Osteocyte (in vitro differentiated cells): ENCODE measurements around the gene CISD3. TPM values are rescaled to one million over a fixed set of nuclear protein-coding genes. Genes with fewer than 3 reads are reported as not detected.

ENCODE experiments used
- DNase-seq: peaks from one replicate; pipeline ENCODE4 v3.0.0; 2021; ENCODE audit warnings: mixed read lengths; ENCODE audit not compliant: unreplicated experiment; ENCODE audit errors: extremely low spot score
- H3K27ac Mint-ChIP-seq: one replicate; pipeline ENCODE4 v1.8.0; 2021; ENCODE audit warnings: mild to moderate bottlenecking, mixed read lengths; ENCODE audit not compliant: unreplicated experiment
- H3K27me3 Mint-ChIP-seq: one replicate; pipeline ENCODE4 v1.8.0; 2021; ENCODE audit warnings: mixed read lengths; ENCODE audit not compliant: unreplicated experiment
- H3K36me3 Mint-ChIP-seq: one replicate; pipeline ENCODE4 v1.8.0; 2021; ENCODE audit warnings: mixed read lengths; ENCODE audit not compliant: unreplicated experiment
- H3K4me1 Mint-ChIP-seq: one replicate; pipeline ENCODE4 v1.8.0; 2021; ENCODE audit warnings: mixed read lengths; ENCODE audit not compliant: unreplicated experiment
- H3K4me3 Mint-ChIP-seq: one replicate; pipeline ENCODE4 v1.8.0; 2021; ENCODE audit warnings: mild to moderate bottlenecking, moderate library complexity, mixed read lengths; ENCODE audit not compliant: unreplicated experiment
- H3K9me3 Mint-ChIP-seq: one replicate; pipeline ENCODE4 v1.8.0; 2021; ENCODE audit warnings: mixed read lengths; ENCODE audit not compliant: unreplicated experiment
- total RNA-seq: library from RNA; stranded (reverse); gene quantifications from 2 replicates; pipeline ENCODE4 v1.2.1, GENCODE V29; 2021
- TF ChIP-seq, protein P1 (sequence below): fragments of 200-600 bp; sonication (generic); IDR thresholded peaks from 2 replicates; pipeline ENCODE4 v1.5.0; 2021; ENCODE audit warnings: antibody characterized with exemption, mild to moderate bottlenecking, moderate library complexity

CISD3 gene
- total RNA-seq, 1 donor from 2014 or later: 16.7 TPM

DNA sequence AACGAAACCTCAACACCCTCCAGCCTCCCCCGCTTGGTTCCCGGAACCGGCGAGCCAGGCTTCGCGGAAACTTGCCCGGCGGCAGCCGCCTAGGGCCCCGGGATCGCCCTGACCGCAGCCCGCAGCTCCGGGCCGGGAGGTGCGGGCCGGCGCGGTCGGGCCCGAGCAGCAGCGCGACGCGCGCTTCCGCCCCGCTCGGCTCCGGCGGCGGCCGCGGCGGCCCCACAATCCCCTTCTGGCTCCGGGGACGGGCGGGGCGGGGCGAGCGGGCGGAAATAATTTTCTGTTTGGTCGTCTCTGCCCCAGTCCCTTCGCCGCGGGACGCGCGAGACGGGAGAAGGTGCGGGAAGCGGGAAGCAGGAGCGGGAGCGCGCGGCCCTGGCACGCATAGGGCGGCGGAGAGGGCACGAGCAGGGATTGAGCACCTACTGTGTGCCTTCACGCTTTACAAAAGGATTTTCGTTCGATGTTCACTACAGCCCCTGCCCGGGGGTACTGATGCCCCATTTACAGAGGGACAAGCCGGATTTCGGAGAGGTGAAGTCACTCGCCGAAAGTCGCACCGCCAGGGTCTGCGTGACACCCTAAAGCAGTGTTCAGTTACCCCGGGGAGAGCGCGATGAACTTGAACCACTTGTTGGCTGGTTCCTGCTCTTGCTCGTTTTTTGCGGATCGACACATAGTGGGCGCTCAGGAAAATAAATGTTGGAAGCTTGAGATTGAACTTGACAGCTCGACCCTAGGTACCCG is 27.8 kb upstream of the CISD3 start:
- Mint-ChIP-seq H3K9me3 (no peaks in the 10 kb centered on the region), H3K27ac (peak overlapping the region; percentile 95), H3K36me3 (peaks cover 2% of the 10 kb centered on the region), H3K4me1 (peaks cover 49% of the 10 kb centered on the region), H3K4me3 (peak overlapping the region; percentile 87), H3K27me3 (peaks cover 2% of the 10 kb centered on the region)
- peak; percentile 93 for DNase-seq
- TF ChIP-seq, protein P1, sequence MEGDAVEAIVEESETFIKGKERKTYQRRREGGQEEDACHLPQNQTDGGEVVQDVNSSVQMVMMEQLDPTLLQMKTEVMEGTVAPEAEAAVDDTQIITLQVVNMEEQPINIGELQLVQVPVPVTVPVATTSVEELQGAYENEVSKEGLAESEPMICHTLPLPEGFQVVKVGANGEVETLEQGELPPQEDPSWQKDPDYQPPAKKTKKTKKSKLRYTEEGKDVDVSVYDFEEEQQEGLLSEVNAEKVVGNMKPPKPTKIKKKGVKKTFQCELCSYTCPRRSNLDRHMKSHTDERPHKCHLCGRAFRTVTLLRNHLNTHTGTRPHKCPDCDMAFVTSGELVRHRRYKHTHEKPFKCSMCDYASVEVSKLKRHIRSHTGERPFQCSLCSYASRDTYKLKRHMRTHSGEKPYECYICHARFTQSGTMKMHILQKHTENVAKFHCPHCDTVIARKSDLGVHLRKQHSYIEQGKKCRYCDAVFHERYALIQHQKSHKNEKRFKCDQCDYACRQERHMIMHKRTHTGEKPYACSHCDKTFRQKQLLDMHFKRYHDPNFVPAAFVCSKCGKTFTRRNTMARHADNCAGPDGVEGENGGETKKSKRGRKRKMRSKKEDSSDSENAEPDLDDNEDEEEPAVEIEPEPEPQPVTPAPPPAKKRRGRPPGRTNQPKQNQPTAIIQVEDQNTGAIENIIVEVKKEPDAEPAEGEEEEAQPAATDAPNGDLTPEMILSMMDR: no peak

DNA sequence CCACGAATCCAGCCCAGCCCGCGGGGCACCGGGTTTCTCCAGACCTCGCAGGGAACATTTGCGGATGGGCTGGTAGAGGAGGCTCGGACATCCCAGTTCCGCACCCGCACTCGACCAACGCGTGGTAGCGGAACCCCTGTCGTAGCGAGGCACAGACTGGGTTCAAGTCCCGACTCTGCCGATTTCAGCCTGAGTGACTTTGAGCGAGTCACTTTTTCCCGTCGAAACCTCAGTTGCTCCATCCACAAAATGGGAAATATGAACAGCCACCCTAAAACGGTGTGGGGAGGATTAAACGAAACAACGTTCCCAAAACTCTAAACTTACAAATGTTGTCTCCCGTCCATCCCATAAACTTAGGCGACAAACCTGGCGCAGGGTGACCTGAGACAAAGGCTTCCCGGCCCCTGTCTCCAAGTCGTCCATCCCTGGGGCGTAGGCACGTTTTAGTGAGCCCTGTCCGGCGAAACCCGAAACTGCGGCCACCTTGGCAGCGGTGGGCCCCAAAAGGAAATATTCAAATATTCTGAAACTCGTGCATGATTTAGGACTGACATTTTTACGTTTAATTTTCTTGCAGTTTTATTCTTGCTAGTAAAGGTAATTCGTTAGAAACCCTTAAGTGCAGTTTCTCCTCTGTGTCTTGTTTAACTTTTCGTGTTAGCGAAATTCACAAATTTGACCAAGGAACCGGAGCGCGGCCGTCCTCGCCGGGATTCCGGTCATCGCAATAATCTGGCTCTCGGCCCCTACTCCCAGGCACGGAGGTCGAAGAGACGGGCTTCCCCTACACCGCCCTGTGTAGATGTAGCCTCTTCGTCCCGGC is 27.0 kb upstream of the CISD3 start:
- Mint-ChIP-seq H3K27ac (peak overlapping the region; percentile 95), H3K9me3 (no peaks in the 10 kb centered on the region), H3K4me1 (peaks cover 57% of the 10 kb centered on the region), H3K4me3 (peak overlapping the region; percentile 87), H3K27me3 (no peaks in the 10 kb centered on the region), H3K36me3 (peaks cover 5% of the 10 kb centered on the region)
- TF ChIP-seq, protein P1: no peak
- no peak for DNase-seq

DNA sequence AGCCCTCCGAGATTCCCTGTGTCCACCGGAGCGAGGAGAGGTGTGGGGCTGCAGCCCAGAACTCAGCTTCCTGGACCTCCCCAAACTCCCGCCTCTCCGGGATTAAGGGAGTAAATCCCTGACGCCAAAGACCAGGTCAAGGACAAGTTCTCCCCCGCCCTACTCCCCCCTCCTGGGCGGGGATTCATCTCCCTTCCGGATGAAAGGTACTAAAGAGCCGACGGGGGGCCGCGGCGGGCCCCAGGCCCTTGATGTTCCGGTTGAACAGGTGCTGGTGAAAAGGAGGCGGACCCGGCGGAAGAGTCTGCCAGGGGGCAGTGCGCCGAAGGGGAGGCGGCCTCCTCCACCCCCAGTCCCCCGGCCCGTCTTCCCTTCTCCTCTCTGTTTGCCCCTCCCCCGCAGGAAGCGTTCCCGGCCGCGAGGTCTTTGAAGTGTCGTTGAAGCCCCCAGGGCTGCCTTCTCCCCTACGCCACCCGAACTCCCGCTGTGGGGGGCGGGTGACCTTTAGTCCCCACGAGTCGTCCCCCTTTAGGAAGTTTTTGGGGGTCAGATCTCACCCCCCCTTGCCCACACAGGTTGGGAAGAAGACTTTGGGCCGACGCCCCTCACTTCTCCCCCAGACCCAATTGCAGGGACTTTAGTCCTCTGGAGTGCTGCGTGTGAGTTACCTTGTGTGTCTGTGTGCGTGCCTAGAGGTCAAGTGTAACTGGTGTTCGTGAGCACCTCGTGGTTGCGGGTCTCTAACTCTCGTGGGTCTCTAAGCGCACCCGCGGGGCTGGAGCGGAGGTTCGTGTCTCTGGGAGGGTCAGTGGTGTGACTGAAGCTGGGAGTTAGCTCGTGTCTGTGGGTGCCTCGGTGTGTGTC is 26.2 kb upstream of the CISD3 start:
- peak overlapping the region; percentile 95 for H3K27ac Mint-ChIP-seq
- no peaks in the 10 kb centered on the region for H3K27me3 Mint-ChIP-seq
- no peaks in the 10 kb centered on the region for H3K9me3 Mint-ChIP-seq

DNA sequence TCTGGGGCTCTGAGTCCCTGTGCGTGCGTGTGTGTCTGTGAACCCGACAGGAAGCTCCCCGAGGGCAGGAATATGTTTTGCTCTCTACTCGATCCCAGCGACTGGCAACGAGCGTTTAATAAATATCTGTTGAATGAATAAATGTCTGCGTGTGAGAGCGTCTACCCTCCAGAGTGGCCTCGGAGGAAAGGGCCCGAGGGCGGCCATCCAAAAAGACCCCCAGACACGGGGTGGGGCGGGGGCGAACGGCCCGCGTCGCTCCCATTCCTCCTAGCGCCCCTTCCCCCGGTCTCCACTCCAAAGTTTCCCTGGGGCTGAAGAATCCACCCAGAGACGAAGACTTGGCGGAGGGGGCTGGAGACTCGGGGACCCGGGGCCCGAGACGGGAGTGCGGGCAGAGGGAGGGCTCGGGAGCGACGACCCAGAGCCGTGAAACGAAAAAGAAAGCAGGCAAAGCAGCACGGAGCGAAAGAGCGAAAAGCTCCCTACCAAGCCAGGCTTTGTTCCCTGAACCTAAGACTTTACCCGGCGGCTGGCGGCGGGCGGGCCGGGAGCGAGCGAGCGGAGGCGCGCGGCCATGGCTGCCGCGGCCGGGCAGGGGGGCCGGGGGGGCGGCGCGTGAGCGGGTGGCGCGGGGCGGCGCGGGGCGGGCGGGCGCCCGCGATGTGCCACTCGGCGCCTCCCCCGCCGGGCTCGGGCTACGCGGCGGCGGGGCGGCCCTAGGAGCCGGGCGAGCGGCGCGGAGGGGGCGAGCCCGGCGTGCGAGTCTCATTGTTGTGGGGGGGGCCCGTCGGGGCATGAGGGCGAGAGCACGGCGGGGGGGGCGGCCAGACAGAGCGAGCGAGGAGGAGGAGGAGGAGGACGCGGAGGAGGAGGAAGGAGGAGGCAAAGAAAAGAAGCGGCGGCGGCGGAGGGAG is 25.3 kb upstream of the CISD3 start, which contains the start of gene MLLT6:
Gene MLLT6, plus strand, starts transcription at position 668 of the 917 bp plus-strand sequence. CDS start 360 bp downstream, outside the sequence.
- peaks cover 11% of the 10 kb centered on the region for H3K36me3 Mint-ChIP-seq
- peak; percentile 89 for DNase-seq
- peak within 1 kb of the TSS; percentile 95 for H3K27ac Mint-ChIP-seq
- H3K27me3 Mint-ChIP-seq: no peaks in the 10 kb centered on the region
- no peaks in the 10 kb centered on the region for H3K9me3 Mint-ChIP-seq
- H3K4me1 Mint-ChIP-seq: peaks cover 54% of the 10 kb centered on the region
- TF ChIP-seq, protein P1: no peak
- H3K4me3 Mint-ChIP-seq: peak within 1 kb of the TSS; percentile 88

More for the DNA sequence above, 26.2 kb upstream of the CISD3 start:
- DNase-seq: no peak
- peaks cover 57% of the 10 kb centered on the region for H3K4me1 Mint-ChIP-seq
- peaks cover 5% of the 10 kb centered on the region for H3K36me3 Mint-ChIP-seq
- H3K4me3 Mint-ChIP-seq: peak overlapping the region; percentile 87
- TF ChIP-seq, protein P1: no peak
